SHP77 treated with DMSO at 0.1 percent for 48 hours (cell line): ENCODE measurements around the gene HSD17B11.
"Not testable (repeated sequence)": the region's sequence is repeated elsewhere in the genome, so short reads cannot be mapped to it uniquely, and the experiment has no call there.

Source experiments
- DNase-seq: peaks from one replicate; lab custom pipeline; 2025; lab: John Stamatoyannopoulos, UW

HSD17B11 gene

DNA sequence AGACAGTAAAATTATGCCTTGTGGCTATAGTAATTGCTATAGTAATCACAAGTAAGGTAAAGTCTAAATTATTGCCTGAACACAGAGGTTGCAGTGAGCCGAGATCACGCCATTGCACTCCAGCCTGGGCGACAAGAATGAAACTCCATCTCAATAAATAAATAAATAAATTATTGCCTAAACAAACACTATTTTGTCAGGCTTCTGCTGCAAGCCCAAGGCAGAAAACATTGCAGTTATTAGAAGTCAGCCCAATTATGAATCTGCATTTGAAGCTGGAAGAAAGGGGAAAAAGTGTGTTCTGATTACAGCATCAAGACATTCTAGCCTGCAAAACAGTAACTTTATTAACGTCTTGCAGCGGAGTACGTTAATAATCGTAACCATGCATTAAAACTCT, 85.4 kb downstream of the HSD17B11 start:
- no peak for DNase-seq

GRCh38 chr4:87304745-87305432, 86.1 kb downstream of the HSD17B11 start:
- no peak for DNase-seq

- DNase-seq, result no peak
Observed at GRCh38 chr4:87299898-87300297, 91.1 kb downstream of the HSD17B11 start.

- DNase-seq, result no peak
Observed at GRCh38 chr4:87298362-87298761, 92.6 kb downstream of the HSD17B11 start.

- not testable (repeated sequence) for DNase-seq
Observed at GRCh38 chr4:87294911-87295310, 96.1 kb downstream of the HSD17B11 start.

GRCh38 chr4:87293889-87294288, 97.1 kb downstream of the HSD17B11 start:
- not testable (repeated sequence) for DNase-seq

DNA sequence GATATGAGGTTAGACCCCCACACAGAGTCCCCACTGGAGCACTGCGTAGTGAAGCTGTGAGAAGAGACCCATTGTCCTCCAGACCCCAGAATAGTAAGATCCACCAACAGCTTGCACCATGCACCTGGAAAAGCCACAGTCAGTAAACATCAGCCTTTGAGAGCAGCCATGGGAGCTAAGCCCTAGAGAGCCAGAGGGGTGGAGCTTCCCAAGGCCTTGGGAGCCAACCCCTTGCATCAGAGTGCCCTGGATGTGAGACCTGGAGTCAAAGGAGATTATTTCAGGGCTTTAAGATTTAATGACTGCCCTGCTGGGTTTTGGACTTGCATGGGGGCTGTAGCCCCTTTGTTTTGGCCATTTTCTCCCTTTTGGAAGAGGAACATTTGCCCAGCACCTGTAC, 104.0 kb downstream of the HSD17B11 start:
- DNase-seq, result no peak
